HEK293 (cell line): ENCODE data around the gene DSE.

Source experiments
- CTCF ChIA-PET: fragments of 350-600 bp; formaldehyde crosslinking; extraction: SDS; loops from one replicate; lab custom pipeline; 2021; ENCODE audit warnings: antibody characterized with exemption; lab: Yijun Ruan, JAX
- POLR2A ChIA-PET: fragments of 300-600 bp; formaldehyde crosslinking; extraction: SDS; loops from one replicate; lab custom pipeline; 2020; ENCODE audit warnings: antibody characterized with exemption, inconsistent platforms; lab: Yijun Ruan, JAX
- H3K27ac ChIP-seq: fragments of 200-500 bp; sonication (Bioruptor generic); 2 replicates; pipeline ENCODE4 v1.5.1; 2014; ENCODE audit warnings: low read depth, low read length, control low read depth, inconsistent platforms; ENCODE audit errors: extremely low read depth
- H3K36me3 ChIP-seq, 2 experiments: fragments of 200-500 bp in 1 of 2; sonication (Bioruptor generic) in 1 of 2; 1 replicate in 1 of 2; 2 replicates in 1 of 2; pipeline ENCODE4 v1.5.1; 2014 to 2017; ENCODE audit warnings: inconsistent platforms in 2 of 2, low read length in 2 of 2; ENCODE audit not compliant: control insufficient read depth in 2 of 2, insufficient read depth in 1 of 2
- H3K4me1 ChIP-seq: fragments of 200-500 bp; sonication (Bioruptor generic); 2 replicates; pipeline ENCODE4 v1.5.1; 2014; ENCODE audit warnings: mild to moderate bottlenecking, low read length, inconsistent platforms; ENCODE audit not compliant: control insufficient read depth, insufficient read depth
- H3K4me3 ChIP-seq: 2 replicates; pipeline ENCODE4 v1.5.1; 2011; ENCODE audit warnings: low read depth, mild to moderate bottlenecking, control low read depth, low read length, moderate library complexity
- H3K9me3 ChIP-seq: fragments of 200-500 bp; sonication (Bioruptor generic); 2 replicates; pipeline ENCODE4 v1.5.1; 2014; ENCODE audit warnings: low read depth, low read length, inconsistent platforms; ENCODE audit not compliant: control insufficient read depth, insufficient read depth
- GLI4 ChIP-seq: fragments of 450-650 bp; formaldehyde crosslinking; IDR thresholded peaks from 2 replicates; pipeline ENCODE4 v1.5.1; 2016; ENCODE audit warnings: missing biosample characterization, missing genetic modification characterization
- MZF1 ChIP-seq: fragments of 450-650 bp; formaldehyde crosslinking; IDR thresholded peaks from 2 replicates; pipeline ENCODE4 v1.5.1; 2017; ENCODE audit warnings: missing biosample characterization, missing genetic modification characterization, borderline replicate concordance
- PATZ1 ChIP-seq: fragments of 450-650 bp; formaldehyde crosslinking; IDR thresholded peaks from 2 replicates; pipeline ENCODE4 v1.5.1; 2016; ENCODE audit warnings: missing biosample characterization, missing genetic modification characterization
- ZBTB44 ChIP-seq: fragments of 450-650 bp; IDR thresholded peaks from 2 replicates; pipeline ENCODE4 v1.5.1; 2018; ENCODE audit warnings: missing biosample characterization, mild to moderate bottlenecking, missing genetic modification characterization
- ZFP69B ChIP-seq: fragments of 450-650 bp; formaldehyde crosslinking; IDR thresholded peaks from 2 replicates; pipeline ENCODE4 v1.5.1; 2016; ENCODE audit warnings: missing biosample characterization, missing genetic modification characterization
- ZNF140 ChIP-seq: fragments of 450-650 bp; formaldehyde crosslinking; IDR thresholded peaks from 2 replicates; pipeline ENCODE4 v1.5.1; 2016; ENCODE audit warnings: missing biosample characterization, missing genetic modification characterization
- ZNF175 ChIP-seq: fragments of 450-650 bp; formaldehyde crosslinking; IDR thresholded peaks from 2 replicates; pipeline ENCODE4 v1.5.1; 2016; ENCODE audit warnings: missing biosample characterization, missing genetic modification characterization
- ZNF302 ChIP-seq: fragments of 450-650 bp; formaldehyde crosslinking; IDR thresholded peaks from 2 replicates; pipeline ENCODE4 v1.5.1; 2016; ENCODE audit warnings: missing biosample characterization, missing genetic modification characterization, low read depth
- ZNF311 ChIP-seq: fragments of 450-650 bp; formaldehyde crosslinking; IDR thresholded peaks from 2 replicates; pipeline ENCODE4 v1.5.1; 2017; ENCODE audit warnings: missing biosample characterization, missing genetic modification characterization, borderline replicate concordance
- ZNF426 ChIP-seq: fragments of 450-650 bp; formaldehyde crosslinking; IDR thresholded peaks from 2 replicates; pipeline ENCODE4 v1.5.1; 2017; ENCODE audit warnings: missing biosample characterization, missing genetic modification characterization, mild to moderate bottlenecking, inconsistent platforms, moderate library complexity
- ZNF449 ChIP-seq: fragments of 450-650 bp; formaldehyde crosslinking; IDR thresholded peaks from 2 replicates; pipeline ENCODE4 v1.5.1; 2017; ENCODE audit warnings: missing biosample characterization, mild to moderate bottlenecking, missing genetic modification characterization, moderate library complexity
- ZNF555 ChIP-seq: fragments of 450-650 bp; formaldehyde crosslinking; conservative IDR thresholded peaks from 2 replicates; pipeline ENCODE4 v1.5.1; 2017; ENCODE audit warnings: missing biosample characterization, mild to moderate bottlenecking, missing genetic modification characterization, inconsistent platforms
- ZNF626 ChIP-seq: fragments of 450-650 bp; sonication (Bioruptor Pico); formaldehyde crosslinking; IDR thresholded peaks from 2 replicates; pipeline ENCODE4 v1.5.1; 2018; ENCODE audit warnings: missing biosample characterization, missing genetic modification characterization, inconsistent platforms
- ZNF654 ChIP-seq: fragments of 450-650 bp; formaldehyde crosslinking; IDR thresholded peaks from 2 replicates; pipeline ENCODE4 v1.5.1; 2016; ENCODE audit warnings: low read depth, missing biosample characterization, missing genetic modification characterization
- ZNF670 ChIP-seq: fragments of 450-650 bp; formaldehyde crosslinking; IDR thresholded peaks from 2 replicates; pipeline ENCODE4 v1.5.1; 2016; ENCODE audit warnings: missing biosample characterization, missing genetic modification characterization, low read depth
- ZNF704 ChIP-seq: fragments of 450-650 bp; formaldehyde crosslinking; IDR thresholded peaks from 2 replicates; pipeline ENCODE4 v1.5.1; 2016; ENCODE audit warnings: missing biosample characterization, missing genetic modification characterization
- ZNF76 ChIP-seq: fragments of 450-650 bp; formaldehyde crosslinking; IDR thresholded peaks from 2 replicates; pipeline ENCODE4; 2016; ENCODE audit warnings: low read depth, missing biosample characterization, missing genetic modification characterization, borderline replicate concordance
- ZSCAN16 ChIP-seq: fragments of 450-650 bp; formaldehyde crosslinking; IDR thresholded peaks from 2 replicates; pipeline ENCODE4 v1.5.1; 2016; ENCODE audit warnings: missing biosample characterization, missing genetic modification characterization

Gene DSE

GRCh38 chr6:116366740-116367275, 3.9 kb upstream of the DSE start (continued):
- TF ChIP-seq ZNF76 (tag by site-specific recombination) (no peak), ZBTB44 (tag by site-specific recombination) (no peak), ZNF704 (tag by site-specific recombination) (no peak), ZNF654 (tag by site-specific recombination) (no peak), GLI4 (no peak)

- no peak overlapping the region for H3K4me3 ChIP-seq
- no peaks in the 10 kb centered on the region for H3K9me3 ChIP-seq
- POLR2A ChIA-PET = interaction anchor here (3.0 kb wide), 1 partner anchor 17 kb away, joined by 11 read pairs; no protein-coding TSS in a partner anchor
- peak overlapping the region; percentile 96; the same call in 1 of the 2 replicates for H3K27ac ChIP-seq
- no peaks in the 10 kb centered on the region for H3K4me1 ChIP-seq
- CTCF ChIA-PET = interaction anchor here (4.0 kb wide), 1 partner anchor 82 kb away, joined by 20 read pairs; no protein-coding TSS in a partner anchor
- TF ChIP-seq MZF1 = no peak
- no peak for TF ChIP-seq ZNF311 (tag by site-specific recombination)
- TF ChIP-seq ZNF302 (tag by site-specific recombination) = no peak
- no peak for TF ChIP-seq ZFP69B (tag by site-specific recombination)
- no peak for TF ChIP-seq ZNF140
- TF ChIP-seq ZNF626 (tag by site-specific recombination) = no peak
- TF ChIP-seq GLI4 = no peak
- TF ChIP-seq ZNF76 (tag by site-specific recombination) = no peak
- TF ChIP-seq ZNF670 (tag by site-specific recombination) = no peak
- TF ChIP-seq ZSCAN16 (tag by site-specific recombination) = no peak
- no peak for TF ChIP-seq ZNF426
- TF ChIP-seq ZNF555 = no peak
- TF ChIP-seq PATZ1 = no peak
- TF ChIP-seq ZNF449 (tag by site-specific recombination) = no peak
- no peak for TF ChIP-seq ZNF175 (tag by site-specific recombination)
- no peaks in the 10 kb centered on the region for H3K36me3 ChIP-seq
These were observed 1.2 kb upstream of the DSE start for GRCh38 chr6:116369540-116369939.
